SK-MEL-5 (cell line): ENCODE data around the gene NAPG. TPM values are rescaled to one million over a fixed set of nuclear protein-coding genes. Genes with fewer than 3 reads are reported as not detected.
"Not testable (repeated sequence)": the region's sequence is repeated elsewhere in the genome, so short reads cannot be mapped to it uniquely, and the experiment has no call there.

Experiments
- DNase-seq: peaks from one replicate; pipeline ENCODE4 v3.0.0-alpha.2; 2016; ENCODE audit warnings: low read depth, low spot score
- in situ Hi-C: cut with HindIII; loops from 2 replicates; pipeline ENCODE4 v1.10.0; 2016; ENCODE audit warnings: low sequenced_read_pairs, high pct_unique_total_duplicates, low pct_unique_long_range_greater_than_20kb
- total RNA-seq: library from RNA; depleted of rRNA; stranded (reverse); fragments of >200 nt; shearing (Covaris generic); gene quantifications from 2 replicates; pipeline ENCODE4 v1.2.3, GENCODE V29; 2014

NAPG gene
- total RNA-seq, 1 experiment from 2014 or later, result 31.1 TPM

DNA sequence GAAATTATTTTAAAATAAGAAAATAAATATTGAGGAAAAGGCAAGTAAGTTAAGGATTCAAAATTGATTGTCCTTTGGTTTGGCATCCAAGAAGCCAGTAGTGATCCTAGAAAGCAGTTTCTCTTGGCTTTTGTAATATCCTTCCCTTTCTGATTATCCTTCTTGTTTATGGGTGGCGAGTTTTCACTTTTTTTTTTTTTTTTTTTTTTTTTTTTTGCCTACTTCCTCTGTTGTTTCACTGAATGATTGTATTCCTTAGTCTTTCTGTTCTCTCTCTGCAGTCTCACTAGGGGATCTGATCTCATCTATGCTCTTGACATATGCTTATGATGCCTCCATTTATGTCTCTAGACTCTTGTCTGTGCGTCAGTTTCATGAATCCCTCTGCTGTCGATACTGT lies 4.2 kb downstream of the NAPG start:
- in situ Hi-C loops, result no loop called here
- DNase-seq, result no peak

DNA sequence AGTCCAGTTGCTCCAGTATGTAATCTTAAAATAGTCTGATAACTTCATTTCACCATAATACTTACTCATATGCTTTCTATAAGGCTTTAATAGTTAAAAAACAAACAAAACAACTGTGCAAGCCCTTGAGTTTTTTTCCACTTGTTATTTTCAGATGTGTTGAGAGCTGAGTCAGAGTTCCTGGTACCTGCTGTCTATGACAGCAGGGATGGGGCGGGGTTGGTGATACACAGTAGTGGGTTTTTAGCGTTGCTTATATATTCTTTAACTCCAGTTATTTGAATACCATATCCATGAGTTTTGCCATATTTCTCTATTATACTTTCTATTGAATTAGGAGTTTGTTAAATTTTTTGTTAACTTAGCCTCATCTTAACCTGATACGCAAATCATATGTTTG lies 5.0 kb downstream of the NAPG start:
- no peak for DNase-seq
- in situ Hi-C loops, result no loop called here

DNA sequence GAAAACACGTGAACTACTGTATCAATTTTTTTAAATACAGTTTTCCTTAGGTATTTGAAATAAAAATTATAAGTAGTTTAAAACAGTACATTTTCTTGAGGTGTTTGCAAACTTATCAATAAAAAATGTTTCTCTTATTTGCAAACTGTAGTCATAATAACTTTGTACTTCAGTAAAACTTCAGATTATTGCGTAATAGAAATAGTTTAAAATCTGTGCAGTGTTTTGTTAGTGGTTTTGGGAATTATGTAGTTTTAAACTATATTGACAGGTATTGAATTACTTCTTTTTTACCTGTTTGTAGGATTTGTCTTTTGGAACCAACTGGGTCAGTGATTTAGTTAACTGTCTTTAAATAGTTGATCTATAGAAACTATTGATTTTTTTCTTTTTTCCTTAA lies 7.3 kb downstream of the NAPG start:
- DNase-seq, result no peak
- in situ Hi-C loops, result no loop called here

GRCh38 chr18:10536280-10536679 lies 10.5 kb downstream of the NAPG start:
- DNase-seq, result no peak
- in situ Hi-C loops, result no loop called here

GRCh38 chr18:10537765-10538164 lies 11.9 kb downstream of the NAPG start:
- in situ Hi-C loops, result no loop called here
- DNase-seq, result peak; percentile 4

DNA sequence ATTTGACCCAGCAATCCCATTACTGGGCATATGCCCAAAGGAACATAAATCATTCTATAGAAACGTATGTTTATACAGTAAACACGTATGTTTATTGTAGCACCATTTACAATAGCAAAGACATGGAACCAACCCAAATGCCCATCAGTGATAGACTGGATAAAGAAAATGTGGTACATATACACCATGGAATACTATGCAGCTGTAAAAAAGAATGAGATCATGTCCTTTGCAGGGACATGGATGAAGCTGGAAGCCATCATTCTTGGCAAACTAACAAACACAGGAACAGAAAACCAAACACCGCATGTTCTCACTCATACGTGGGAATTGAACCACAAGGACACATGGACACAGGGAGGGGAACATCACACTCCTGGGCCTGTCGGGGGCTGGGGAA lies 13.3 kb downstream of the NAPG start:
- in situ Hi-C loops, DNase-seq: not testable (repeated sequence)

- DNase-seq, result no peak
- in situ Hi-C loops, result no loop called here
Observed at GRCh38 chr18:10543277-10543676, 17.4 kb downstream of the NAPG start.

DNA sequence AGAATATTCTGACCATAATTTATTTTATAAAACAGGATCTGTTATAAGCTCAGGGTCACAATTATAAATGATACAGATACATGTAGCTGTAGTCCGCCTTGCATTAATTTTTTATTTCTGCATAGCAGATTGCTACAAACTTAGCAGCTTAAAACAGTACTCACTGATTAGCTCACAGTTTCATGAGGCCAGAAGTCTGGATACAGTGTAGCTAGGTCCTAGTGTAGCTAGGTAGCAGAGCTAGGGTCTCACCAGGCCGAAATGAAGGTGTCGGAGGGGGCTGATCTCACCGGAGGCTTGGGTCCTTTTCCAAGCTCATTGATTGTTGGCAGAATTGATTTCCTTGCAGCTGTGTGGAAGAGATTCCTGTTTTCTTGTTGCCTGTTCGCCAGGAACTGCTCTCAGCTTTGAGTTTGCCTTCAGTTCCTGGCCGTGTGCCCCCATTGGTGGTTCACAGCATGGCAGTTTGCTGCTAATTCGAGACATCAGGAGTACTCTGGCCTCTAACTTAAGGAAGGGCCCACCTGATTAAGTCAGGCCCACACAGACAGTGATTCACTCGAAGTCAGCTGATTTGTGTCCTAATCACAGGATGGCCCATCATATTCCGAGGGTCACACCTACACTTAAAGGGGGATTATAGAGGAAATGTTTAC lies 18.4 kb downstream of the NAPG start:
- peak; percentile 24 for DNase-seq

GRCh38 chr18:10546557-10547300 lies 20.9 kb downstream of the NAPG start:
- in situ Hi-C loops, result no loop called here
- DNase-seq, result no peak

More for the DNA sequence above, 18.4 kb downstream of the NAPG start:
- in situ Hi-C loops, result no loop called here

GRCh38 chr18:10552226-10552625 lies 26.4 kb downstream of the NAPG start:
- no peak for DNase-seq
- in situ Hi-C loops, result no loop called here

DNA sequence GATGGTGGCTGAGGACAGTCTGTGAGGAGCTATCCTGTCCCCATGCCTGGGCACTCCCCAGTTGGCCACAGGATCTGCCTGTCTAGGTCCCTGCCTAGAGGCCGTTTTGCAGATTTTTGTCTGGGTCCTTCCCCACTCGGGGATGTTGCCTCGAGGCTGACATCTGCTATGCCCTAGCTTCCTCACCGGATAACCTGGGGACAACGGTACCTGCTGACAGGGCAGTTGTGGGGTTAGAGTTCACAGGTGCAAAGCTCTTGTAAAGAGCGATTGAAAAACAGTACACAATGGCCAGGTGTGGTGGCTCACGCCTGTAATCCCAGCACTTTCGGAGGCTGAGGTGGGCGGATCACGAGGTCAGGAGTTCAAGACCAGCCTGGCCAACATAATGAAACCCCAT lies 30.4 kb downstream of the NAPG start:
- in situ Hi-C loops, DNase-seq: not testable (repeated sequence)

- DNase-seq, result no peak
- in situ Hi-C loops, result no loop called here
Observed at GRCh38 chr18:10557085-10557677, 31.4 kb downstream of the NAPG start.

DNA sequence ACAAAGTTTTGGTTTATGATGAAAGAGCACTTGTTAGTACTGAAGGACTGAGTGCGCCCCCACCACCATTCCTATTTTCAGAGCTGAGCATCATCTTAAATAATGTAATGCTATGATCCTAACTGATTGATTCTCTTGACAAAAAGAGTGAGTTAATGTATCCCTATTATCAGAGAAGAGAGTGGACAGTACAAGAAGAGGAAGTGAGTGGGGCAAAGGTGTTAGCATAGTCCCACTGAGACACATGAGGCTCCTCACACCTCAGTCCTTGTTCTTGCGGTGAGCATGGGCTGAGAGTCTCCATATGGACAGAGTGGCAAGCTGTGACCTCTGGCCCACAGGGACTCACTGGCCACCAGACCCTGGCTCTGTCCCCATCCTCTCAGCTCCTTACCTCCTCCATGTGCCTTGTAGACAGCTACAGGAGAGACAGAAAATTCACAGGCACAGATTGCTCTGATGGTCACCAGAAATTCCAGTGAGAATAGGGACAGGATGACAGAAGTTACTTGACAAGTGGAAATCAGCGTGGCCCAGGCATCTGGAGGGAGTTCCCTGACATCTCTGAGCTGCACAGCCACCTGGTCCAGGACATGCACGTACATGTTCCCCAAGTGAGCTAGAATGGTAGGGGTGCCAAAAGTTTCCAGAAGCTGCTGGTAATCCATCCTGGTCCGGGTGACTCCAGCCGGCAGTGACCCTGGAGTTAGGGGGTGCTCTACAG lies 32.6 kb downstream of the NAPG start:
- in situ Hi-C loops, result no loop called here
- no peak for DNase-seq

DNA sequence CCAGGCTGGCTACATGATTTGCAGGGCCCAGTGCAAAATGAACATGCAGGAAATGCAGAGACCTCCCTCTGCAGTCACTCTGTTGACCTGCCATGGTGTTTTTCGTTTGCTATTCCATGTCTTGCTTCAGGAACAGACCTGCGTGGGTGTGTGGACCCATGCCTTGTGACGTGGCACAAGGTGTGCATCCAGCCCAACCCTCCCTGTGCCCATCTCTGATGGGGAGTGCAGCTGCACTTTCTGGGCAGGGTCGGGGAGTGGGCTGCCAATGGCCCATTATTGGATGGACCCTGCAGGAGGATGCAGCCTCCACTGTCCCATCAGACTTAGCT lies 33.1 kb downstream of the NAPG start:
- DNase-seq, result no peak
- in situ Hi-C loops, result no loop called here

DNA sequence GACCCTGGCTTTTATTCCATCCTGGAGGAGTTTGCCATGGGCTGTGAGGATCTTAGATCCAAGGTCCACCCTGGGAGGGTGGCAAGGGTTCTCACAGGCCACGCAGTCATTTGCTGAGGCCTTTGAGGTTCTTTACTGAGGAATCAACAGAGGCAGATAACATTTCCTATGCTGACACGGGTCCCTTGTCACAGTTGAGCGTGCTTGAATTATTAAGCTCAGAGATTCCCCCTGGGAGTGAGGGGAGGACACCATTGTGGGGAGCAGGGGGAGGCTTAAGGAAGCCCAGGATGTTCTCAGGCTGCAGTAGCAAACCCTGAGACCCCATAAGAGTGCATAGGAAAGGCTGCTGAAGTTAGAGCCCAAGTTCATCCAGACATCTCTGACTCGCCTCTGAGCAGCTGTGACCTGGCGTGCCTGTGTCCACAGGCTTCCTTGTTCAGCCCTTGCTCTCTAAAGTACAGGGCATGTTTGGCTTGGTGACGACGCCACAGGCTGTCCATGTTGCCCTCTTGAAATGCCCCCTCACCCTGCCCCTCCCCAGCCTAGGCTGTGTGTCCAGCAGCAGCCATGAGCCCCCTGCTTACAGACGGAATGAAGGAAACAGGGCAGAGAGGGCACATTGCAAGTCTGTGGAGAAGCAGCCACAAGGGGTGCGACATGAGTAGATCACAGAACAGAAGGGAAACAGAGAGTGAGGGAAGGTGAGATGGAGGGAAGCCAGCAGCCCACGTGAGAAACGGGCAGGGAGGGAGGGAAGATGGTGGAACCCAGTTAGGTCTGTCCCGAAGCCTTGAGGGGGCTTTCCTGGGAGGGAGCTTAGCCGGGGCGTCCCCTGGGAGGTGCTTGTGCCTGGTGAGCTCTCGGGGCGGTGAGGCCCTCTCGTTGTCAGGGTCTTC lies 34.0 kb downstream of the NAPG start:
- in situ Hi-C loops, result no loop called here
- DNase-seq, result no peak

DNA sequence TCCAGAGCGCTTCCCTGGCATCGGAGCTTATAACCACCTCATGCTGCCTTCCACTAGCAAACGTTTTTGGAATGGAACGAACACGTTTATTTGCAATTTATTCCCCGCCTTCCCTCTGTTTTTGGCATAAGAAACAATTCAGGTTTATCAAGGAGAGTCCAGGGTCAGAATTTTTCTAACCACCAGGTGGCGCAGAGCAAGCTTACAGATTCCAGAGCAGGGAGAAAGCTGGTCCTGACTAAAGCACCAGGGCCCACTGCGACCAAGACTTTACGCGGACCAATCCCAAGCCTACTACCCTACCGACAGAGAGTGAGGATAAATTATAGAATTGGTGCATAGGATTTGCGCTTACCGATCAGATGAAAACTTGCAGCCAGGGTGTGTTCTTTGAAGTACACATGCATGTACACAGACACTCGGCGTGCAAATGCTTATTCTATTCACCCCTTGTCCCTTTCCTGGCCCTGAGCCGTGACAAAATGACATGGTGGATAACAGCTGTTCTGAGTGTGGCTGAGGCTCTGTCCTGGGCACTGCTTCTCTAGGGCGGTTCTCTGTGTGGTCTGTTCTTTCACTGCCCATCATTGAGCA lies 34.7 kb downstream of the NAPG start:
- DNase-seq, result peak; percentile 73
- in situ Hi-C loops, result no loop called here

DNA sequence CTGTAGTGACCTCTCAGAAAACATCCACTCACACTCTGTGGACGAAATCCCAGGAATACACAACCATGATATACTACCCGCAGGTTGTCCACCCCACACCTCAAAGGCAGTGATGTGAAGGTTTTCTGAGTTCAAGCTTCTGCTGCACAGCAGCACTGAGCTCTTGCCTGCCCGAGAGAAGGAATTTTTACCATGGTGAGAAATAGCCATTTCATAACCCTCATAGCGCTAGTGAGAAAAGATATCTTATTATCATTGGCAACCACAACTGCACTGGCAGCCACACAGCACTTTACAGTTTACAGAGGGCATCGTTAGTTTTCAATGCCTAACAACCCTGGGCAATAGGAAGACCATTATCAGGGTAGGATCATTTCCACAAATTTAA lies 36.9 kb downstream of the NAPG start:
- DNase-seq, result no peak
- in situ Hi-C loops, result no loop called here
